Hypothalamus (tissue), 51 donors: ENCODE results near the gene RECK.
A peak's percentile ranks its signal among the peaks of the same experiment; 100 is the strongest.
"Not testable (repeated sequence)": the region's sequence is repeated elsewhere in the genome, so short reads cannot be mapped to it uniquely, and the experiment has no call there.

ENCODE experiments used
- DNase-seq, 51 donors: peaks; one replicate each; lab custom pipeline; 2025; lab: John Stamatoyannopoulos, UW

Gene RECK

DNA sequence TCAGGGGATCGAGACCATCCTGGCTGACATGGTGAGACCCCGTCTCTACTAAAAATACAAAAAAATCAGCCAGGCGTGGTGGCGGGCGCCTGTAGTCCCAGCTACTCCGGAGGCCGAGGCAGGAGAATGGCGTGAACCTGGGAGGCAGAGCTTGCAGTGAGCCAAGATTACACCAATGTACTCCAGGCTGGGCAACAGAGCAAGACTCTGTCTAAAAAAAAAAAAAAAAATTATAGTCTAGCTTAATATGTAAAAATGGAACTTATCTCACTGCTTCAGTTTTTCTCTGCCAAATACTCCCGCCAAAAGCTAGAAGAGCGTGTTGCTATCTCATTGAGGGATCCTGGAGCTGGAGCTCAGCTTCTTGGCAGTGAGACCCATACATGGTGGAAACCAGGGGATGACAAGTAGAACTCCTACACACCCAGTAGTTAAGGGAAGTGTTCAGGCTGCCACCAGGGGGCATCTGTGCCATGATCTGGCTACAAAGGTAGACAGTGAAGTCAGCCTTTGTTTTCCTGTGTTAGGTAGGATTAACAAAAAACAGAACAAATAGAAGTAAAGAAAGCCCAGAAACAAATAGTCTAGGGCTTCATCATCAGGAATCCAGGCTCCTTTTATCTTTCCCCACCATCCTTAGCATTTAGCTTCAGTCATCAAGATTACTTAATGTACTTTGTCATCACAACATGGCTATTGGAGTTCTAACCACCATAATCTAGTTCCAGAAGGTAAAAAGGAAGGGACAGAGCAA lies 66.2 kb downstream of the RECK start:
- DNase-seq, result peak in 40 of 51 donors; percentile 10 to 84 (median 50)

GRCh38 chr9:36109071-36109470 lies 72.4 kb downstream of the RECK start:
- no peak for DNase-seq

- no peak for DNase-seq
These were observed 73.7 kb downstream of the RECK start for GRCh38 chr9:36110434-36110833.

- no peak for DNase-seq
These were observed 75.8 kb downstream of the RECK start for GRCh38 chr9:36112516-36112915.

DNA sequence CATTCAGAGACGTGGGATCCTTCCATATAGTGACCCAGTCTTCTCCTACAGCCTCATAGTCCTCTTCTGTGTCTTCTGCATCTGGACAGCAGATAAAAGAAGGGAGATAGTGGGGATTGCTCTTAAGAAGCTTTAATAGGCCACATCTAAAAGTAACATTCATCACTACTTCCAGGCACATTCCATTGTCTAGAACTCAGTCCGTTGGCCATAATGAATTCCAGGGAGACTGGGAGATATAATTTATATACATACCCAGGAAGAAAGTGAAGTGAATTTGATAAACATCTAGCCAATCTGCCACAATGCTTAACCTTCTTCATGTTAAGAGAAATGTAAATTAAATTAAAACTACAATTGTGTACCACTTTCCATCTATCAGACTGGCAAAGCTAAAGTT lies 77.3 kb downstream of the RECK start:
- DNase-seq, result no peak

DNA sequence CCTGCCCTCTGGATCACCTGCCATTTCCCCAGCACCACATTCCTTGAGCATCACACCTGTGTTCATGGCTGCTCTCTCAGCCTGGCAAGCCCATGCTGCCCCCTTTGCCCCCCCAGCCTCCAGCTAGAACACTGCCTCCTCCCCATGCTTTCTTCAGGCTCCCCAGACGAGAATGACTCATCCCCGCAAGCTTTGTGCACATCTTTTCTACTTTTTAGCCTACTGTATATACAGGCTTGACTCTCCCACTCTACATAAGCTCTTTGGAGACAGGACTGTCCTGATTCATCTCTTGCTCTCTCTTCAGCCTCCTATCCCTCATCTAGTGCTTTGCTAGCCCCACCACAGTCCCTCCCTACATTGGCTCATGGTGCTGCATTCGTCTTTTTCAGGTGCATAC lies 79.9 kb downstream of the RECK start:
- no peak for DNase-seq

- DNase-seq, result no peak
These were observed 81.5 kb downstream of the RECK start for GRCh38 chr9:36118201-36118600.

DNA sequence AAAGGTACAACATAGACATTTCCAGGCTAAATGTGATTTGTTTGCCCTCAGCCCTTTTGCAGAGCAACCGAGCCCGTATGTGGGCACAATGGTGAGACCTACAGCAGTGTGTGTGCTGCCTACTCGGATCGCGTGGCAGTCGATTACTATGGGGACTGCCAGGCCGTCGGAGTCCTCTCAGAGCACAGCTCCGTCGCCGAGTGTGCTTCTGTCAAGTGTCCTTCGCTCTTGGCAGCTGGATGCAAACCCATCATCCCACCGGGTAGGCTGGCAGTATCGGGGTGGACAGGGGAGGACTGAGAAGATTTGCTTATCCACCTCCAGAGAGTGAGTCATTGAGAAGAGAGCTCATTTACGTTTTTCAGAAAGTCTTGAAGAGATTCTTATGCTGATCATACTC lies 82.0 kb downstream of the RECK start:
- DNase-seq, result peak in 1 of 51 donors; percentile 52

DNA sequence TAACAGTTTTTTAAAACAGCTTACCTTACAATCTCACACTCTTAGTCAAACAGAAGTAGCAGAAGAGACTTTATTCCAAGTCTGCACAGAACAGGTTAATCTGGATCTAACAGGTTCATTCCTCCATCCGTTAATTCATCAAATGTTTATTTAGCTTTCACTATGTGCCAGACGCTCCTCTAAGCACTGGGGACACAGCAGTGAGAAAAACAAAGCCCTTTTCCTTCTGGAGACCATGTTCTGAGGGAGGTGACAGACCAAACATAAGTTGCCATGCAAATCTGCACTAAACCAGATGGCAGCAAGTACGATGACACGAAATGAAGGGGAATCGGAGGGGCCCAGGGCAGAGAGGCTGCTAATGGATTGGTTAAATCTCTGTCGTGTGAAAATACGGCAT lies 82.8 kb downstream of the RECK start:
- DNase-seq, result no peak

GRCh38 chr9:36120705-36121104 lies 84.0 kb downstream of the RECK start:
- no peak for DNase-seq

DNA sequence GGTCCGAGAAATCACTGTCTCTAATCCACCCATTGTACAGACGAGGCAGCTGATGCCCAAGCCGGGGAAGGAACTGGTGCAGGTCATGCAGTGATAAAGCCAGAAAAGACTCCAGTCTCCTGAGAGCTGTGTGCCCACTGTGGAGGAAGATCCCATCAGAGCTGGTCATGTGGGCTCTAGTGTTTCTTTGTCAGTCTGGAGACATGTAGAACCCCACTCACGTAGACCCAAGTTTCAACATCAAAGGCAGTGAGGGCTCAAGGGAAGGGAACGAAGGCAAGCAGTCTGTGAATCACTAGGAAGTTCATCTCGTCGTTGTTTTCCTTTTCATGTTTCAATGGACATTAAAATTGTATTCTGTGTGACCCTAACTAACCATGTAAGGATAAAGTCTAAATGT lies 85.3 kb downstream of the RECK start:
- DNase-seq, result no peak

GRCh38 chr9:36123515-36123914 lies 86.8 kb downstream of the RECK start:
- no peak for DNase-seq

DNA sequence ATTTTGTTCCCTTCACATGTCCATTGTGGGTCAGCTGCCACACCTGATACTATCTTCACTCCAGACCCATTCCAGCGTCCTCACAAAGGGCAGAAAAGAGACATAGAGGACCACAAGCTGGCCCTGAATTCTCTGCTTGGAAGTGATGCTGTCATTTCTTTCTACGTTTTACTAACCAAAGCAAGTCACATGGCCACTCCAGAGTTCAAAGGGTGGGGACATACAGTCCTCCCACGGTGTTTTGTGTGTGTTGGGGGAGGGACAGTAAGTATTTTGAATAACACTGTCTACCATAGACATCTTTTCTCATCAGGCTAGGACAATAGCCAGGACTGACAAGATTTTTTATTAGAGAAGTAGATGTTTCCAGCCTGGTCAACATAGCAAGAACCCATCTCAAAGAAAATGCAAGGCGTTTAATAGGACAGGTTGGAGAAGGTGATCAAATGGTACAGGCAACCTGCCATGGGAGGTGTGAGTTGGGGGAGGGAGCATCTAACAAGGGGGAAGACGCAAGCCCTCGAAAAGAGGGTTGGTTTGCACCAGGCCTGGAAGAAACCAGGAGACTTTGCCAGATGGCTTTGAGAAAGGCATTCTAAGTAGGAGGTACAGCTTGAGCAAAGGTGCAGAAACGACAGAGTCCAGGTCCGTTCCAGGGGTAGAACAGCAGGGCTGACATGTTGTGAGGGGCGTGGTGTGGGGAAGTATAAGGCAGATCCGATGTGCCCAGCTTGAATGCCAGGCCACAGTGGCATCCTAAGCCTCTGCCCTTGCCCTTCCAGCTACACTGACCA lies 88.5 kb downstream of the RECK start:
- no peak for DNase-seq

DNA sequence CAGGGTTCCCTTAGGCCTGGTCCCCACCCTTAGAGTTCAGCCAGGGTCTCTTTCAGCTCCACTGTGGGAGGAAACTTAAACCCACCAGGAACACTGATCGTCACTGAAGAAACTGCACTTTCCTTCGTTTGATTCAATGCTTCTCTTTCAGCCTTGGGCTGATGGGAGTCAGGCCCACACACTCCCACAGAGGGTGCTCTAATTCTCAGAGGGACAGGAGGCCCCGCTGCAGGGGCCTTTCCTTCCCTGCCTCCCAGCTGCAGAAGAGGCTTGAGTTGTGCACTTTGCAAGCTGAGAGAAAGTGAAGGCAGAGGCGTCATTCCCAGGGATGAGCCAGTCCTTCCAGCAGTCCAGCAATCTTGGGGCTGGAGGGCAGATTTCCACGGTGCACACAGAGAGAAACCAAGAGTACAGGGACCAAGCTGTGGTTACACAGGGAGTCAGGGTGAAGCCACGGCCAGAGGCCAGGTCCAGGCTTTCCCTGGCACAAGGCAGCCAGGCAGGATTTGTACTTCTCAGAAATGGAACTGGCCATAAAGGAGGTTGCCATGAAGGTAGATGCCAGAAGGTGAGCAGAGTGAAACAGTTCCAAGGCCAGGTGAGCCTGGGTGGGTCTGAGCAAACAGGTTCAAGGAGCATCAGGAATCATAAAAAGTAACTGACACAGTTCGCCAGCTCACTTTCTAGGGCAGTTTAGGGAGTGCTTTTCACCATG lies 89.5 kb downstream of the RECK start:
- DNase-seq, result no peak

GRCh38 chr9:36127652-36128244 lies 91.0 kb downstream of the RECK start:
- no peak for DNase-seq

- no peak for DNase-seq
These were observed 91.6 kb downstream of the RECK start for GRCh38 chr9:36128349-36128748.

GRCh38 chr9:36129139-36129538 lies 92.4 kb downstream of the RECK start:
- DNase-seq, result no peak

DNA sequence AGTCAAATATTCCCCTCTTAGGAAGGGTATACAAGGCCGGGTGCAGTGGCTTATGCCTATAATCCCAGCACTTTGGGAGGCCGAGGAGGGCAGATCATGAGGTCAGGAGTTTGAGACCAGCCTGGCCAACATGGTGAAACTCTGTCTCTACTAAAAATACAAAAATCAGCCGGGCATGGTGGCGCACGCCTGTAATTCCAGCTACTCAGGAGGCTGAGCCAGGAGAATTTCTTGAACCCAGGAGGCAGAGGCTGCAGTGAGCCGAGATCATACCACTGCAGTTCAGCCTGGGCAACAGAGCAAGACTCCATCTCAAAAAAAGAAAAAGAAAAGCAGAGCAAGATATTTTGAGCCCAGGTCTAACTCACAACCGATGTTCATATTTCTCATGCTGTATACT lies 95.0 kb downstream of the RECK start:
- DNase-seq, result not testable (repeated sequence)

GRCh38 chr9:36132086-36132485 lies 95.4 kb downstream of the RECK start:
- DNase-seq, result no peak

DNA sequence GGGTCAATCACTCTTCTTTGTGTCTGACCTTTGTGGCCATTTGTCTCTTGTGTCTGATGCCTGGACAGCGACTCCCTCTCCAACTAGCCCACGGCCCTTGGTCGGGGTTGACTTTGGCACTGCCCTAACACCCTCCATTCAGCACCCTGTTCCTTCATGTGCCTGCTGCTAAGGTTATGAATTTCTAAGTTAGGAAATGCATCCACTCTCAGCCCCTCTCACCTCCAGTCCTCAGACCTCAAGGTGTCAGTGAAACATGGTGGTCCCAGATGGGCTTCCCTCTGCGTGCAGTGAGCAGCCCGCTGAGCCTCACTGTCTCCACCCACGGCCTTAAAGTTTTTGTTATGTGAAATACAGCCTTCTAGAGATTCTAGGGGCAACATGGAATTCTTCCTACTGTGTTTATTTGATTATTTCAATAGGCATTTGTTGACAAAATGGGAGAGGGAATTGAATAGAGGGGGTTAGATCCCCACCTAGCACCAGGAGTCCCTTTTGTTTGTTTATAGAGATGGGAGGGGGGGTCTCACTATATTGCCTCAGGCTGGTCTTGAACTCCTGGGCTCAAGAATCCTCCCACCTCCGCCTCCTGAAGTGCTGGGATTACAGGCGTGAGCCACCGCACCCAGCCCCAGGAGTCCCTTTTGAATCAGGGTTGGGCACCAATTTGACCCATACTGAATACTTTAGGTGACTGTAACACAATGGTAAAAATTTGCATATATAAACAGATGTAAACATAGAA lies 98.2 kb downstream of the RECK start:
- DNase-seq, result no peak
